Measurements from ENCODE around the gene FAM3C.

The FAM3C gene

DNA sequence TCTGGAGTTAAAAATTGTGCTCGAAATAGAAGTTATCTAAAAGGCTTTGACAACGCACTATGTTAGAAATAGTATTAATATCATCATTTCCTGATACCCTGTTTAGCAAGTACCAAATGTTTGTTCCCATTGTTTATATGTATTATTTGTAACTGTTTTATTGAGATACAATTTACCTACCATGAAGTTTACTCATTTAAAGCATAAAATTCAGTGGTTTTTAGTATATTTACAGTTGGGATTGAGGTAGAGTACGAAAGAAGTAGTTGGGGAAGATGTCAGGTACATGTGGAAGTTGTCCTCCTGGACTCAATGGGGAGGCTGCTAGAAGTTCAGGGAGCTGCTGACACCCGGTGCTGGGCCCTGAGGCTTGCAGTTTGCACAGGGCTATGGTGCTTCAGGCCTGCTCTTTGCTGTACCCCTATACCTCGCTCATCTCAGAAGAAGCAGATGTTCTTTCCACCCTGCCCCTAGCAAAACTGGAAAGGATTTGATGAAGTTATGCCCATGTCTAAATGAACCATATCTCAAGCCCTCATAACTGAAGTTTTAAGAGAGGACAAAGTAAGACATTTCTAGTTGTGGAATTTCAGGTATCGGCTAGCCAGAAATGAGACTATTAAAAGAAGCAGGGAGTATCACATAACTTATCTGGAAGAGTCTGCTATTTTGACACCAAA lies 92.5 kb downstream of the FAM3C start:
- in situ Hi-C loops (cut with MboI; ENCODE audit: low sequenced_read_pairs) = no loop called here

- in situ Hi-C loops (cut with MboI; ENCODE audit: low sequenced_read_pairs) = no loop called here
Observed at GRCh38 chr7:121302214-121302745, 93.8 kb downstream of the FAM3C start.

GRCh38 chr7:121301446-121302213 lies 94.5 kb downstream of the FAM3C start:
- in situ Hi-C loops (cut with MboI; ENCODE audit: low sequenced_read_pairs) = no loop called here

GRCh38 chr7:121300685-121301420 lies 95.3 kb downstream of the FAM3C start:
- in situ Hi-C loops (cut with MboI; ENCODE audit: low sequenced_read_pairs) = no loop called here
